VCaP (cell line): ENCODE measurements around the gene CYP4F22.
"Not testable (repeated sequence)": the region's sequence is repeated elsewhere in the genome, so short reads cannot be mapped to it uniquely, and the experiment has no call there.

Experiments
- H3K27ac ChIP-seq: fragments of 450-650 bp; 2 replicates; pipeline ENCODE4 v1.5.1; 2017
- CTCF ChIP-seq: fragments of 450-650 bp; conservative IDR thresholded peaks from 2 replicates; pipeline ENCODE4 v1.5.1; 2017; ENCODE audit warnings: mild to moderate bottlenecking, moderate library complexity

Gene CYP4F22

GRCh38 chr19:15501596-15501995, 6.7 kb upstream of the CYP4F22 start:
- TF ChIP-seq CTCF = no peak
- H3K27ac ChIP-seq = no peak overlapping the region

GRCh38 chr19:15502264-15502663, 6.1 kb upstream of the CYP4F22 start:
- H3K27ac ChIP-seq = no peak overlapping the region
- TF ChIP-seq CTCF = no peak

- TF ChIP-seq CTCF = no peak
- no peak overlapping the region for H3K27ac ChIP-seq
Measured at GRCh38 chr19:15506074-15506571, 2.2 kb upstream of the CYP4F22 start.

- TF ChIP-seq CTCF = no peak
- H3K27ac ChIP-seq = no peak overlapping the region
Measured at GRCh38 chr19:15507068-15508034, 974 bp upstream of the CYP4F22 start.

GRCh38 chr19:15511671-15512424, 3.5 kb downstream of the CYP4F22 start:
- no peak overlapping the region for H3K27ac ChIP-seq
- no peak for TF ChIP-seq CTCF

GRCh38 chr19:15515227-15515625, 6.9 kb downstream of the CYP4F22 start:
- H3K27ac ChIP-seq = not testable (repeated sequence)

GRCh38 chr19:15516363-15516762, 8.0 kb downstream of the CYP4F22 start:
- no peak overlapping the region for H3K27ac ChIP-seq
- TF ChIP-seq CTCF = no peak
